Fibroblast of mammary gland (primary cell): ENCODE results near the gene RETREG1.
A peak's percentile ranks its signal among the peaks of the same experiment; 100 is the strongest.
"Not testable (repeated sequence)": the region's sequence is repeated elsewhere in the genome, so short reads cannot be mapped to it uniquely, and the experiment has no call there.

Experiments
- DNase-seq: peaks from one replicate; pipeline ENCODE4 v3.0.0-alpha.2; 2010; ENCODE audit warnings: low read depth
- H3K4me3 ChIP-seq: 2 replicates; pipeline ENCODE4 v1.5.1; 2011; ENCODE audit warnings: low read depth, mild to moderate bottlenecking, low read length, moderate library complexity; ENCODE audit not compliant: control insufficient read depth
- TF ChIP-seq, protein P1 (sequence below): conservative IDR thresholded peaks from 2 replicates; pipeline ENCODE4 v1.5.1; 2011; ENCODE audit warnings: low read depth, low read length, inconsistent platforms; ENCODE audit not compliant: control insufficient read depth, insufficient read depth

RETREG1 gene

DNA sequence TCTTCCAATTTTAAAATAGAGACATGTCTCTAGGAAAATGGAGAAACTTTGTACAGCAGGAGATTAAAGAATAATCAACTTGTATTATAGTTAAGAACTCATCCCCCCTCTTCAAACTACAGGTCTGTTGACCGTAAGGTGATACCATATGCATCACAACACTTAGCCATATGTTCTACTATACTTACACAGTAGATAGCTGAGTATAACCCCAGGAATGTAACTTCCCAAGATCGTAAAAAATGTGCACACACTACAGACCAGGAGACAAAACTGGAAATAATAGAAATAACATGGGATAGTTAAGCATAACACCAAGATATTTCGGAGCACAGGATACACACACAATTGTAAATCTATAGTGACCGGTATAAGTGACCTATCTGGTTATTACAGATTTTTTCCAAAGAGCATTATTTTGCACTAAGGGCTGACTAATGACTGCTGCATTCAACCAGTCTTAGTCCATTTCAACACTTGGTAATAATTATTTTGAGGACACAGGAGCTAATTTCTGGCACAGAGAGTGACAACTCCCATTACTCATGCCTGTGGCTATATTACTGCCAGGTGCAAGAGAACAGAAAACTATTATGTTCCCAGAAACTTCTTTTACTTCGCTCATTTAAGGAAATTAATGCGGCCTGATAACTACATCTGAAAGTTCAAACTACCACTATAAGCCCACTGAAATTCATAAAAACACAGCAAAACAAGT lies 135.8 kb downstream of the RETREG1 start:
- H3K4me3 ChIP-seq: no peak overlapping the region
- TF ChIP-seq, protein P1, sequence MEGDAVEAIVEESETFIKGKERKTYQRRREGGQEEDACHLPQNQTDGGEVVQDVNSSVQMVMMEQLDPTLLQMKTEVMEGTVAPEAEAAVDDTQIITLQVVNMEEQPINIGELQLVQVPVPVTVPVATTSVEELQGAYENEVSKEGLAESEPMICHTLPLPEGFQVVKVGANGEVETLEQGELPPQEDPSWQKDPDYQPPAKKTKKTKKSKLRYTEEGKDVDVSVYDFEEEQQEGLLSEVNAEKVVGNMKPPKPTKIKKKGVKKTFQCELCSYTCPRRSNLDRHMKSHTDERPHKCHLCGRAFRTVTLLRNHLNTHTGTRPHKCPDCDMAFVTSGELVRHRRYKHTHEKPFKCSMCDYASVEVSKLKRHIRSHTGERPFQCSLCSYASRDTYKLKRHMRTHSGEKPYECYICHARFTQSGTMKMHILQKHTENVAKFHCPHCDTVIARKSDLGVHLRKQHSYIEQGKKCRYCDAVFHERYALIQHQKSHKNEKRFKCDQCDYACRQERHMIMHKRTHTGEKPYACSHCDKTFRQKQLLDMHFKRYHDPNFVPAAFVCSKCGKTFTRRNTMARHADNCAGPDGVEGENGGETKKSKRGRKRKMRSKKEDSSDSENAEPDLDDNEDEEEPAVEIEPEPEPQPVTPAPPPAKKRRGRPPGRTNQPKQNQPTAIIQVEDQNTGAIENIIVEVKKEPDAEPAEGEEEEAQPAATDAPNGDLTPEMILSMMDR: no peak
- DNase-seq: no peak

DNA sequence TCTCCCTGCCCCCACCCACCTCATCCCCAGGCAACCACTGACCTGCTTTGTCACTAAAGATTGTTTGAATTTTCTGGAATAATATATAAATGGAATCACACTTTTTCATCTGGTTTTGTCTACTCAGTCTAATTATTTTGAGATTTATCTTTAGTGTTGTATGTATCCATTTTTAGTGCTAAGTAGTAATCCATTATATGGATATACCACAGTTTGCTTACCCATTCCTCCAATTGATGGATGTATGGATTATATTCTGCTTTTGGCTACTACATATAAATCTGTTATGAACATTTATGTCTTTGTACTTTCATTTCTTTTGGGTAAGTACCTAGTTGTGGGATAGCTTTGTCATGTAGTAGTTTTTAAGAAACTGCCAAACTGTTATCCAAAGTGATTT lies 136.7 kb downstream of the RETREG1 start:
- H3K4me3 ChIP-seq: no peak overlapping the region
- no peak for DNase-seq
- TF ChIP-seq, protein P1: no peak

DNA sequence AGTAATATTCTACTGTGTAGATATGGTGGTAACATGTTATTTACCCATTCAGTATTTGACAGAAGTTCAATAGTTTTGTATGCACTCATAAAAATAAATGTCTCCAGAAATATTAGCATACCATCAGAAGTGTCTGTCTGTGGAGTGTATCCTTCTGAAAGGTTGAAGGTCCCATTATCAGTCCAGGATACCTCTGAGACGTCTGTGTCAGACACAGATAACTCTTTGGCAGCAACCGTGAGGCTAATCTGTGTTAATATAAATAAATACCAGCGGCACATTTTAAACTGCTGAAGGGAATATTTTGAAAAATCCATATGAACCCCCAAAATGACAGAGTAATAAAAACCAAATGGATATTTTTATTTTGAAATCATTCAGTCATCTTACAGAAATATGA lies 139.3 kb downstream of the RETREG1 start:
- H3K4me3 ChIP-seq: no peak overlapping the region
- TF ChIP-seq, protein P1: no peak
- no peak for DNase-seq

DNA sequence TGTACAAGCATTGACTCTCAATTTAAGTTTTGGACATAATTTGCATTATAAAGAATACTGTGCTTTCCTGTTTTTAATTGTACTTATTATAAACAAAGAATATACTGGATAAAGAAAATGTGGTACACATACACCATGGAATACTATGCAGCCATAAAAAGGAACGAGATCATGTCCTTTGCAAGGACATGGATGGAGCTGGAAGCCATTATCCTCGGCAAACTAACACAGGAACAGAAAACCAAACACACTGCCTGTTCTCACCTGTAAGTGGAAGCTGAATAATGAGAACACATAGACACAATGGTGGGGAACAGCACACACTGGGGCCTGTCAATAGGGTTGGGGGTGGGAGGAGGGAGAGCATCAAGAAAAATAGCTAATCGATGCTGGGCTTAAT lies 140.4 kb downstream of the RETREG1 start:
- H3K4me3 ChIP-seq, DNase-seq: not testable (repeated sequence)

DNA sequence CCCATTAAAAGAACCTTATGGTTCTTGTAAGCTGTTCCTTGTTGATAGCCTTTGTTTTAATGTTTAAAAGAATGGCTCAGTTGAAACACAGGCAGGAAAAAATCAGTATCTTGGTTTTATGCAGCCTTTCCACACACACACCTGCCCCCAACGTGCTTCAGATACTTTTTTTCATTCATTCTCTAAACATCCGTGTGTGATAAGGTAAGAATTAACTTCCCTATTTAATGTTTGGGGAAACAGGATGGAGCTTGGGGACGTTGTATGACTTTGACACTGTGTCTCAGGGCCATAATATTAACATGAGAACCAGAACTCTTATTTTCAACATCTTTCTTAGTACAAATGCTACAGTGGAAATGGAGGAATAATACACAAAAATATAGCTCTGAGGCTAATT lies 145.4 kb downstream of the RETREG1 start:
- TF ChIP-seq, protein P1: no peak
- DNase-seq: no peak
- H3K4me3 ChIP-seq: no peak overlapping the region

DNA sequence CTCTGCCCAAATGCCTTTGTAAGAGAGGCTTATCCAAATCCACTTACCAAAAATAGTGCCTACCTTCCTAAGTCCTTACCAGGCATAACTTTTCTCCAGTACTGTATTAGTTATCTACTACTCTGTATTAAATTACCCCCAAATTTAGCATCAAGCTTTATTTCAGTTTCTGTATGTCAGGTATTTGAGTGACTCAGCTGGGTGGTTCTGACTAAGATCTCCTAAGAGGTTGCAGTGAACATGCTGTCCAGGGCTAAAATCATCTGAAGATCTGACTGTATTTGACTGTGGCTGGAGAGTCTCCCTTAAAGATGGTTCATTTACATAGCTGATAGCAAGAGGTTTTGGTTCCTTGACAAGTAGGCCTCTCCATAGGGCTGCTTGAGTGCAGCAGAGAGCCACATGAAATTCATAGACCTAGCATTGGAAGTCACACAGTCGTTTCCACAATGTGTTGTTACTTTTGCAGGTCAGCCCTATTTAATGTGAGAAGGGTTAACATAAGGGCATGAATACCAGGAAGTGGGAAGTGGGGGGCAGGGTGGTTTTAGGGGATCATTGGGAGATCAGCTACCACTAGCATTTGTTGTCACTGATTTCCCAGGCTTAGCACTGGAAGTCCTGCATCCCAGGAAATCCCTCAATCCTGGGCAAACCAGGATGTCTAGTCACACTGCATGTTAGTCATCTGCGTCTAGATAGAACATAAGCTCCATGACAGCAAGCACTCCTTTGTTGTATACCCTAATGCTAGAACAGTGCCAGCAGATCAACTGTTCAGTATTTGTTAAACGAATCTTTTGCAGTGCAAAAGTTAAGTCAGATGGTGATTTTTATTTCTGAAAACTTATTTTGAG lies 149.2 kb downstream of the RETREG1 start:
- peak; percentile 84 for DNase-seq
- no peak overlapping the region for H3K4me3 ChIP-seq
- TF ChIP-seq, protein P1: no peak
